22Rv1 (cell line): ENCODE data around the gene TUBB1.

Experiments
- ZFX ChIP-seq: fragments of 450-650 bp; IDR thresholded peaks from 2 replicates; pipeline ENCODE4 v1.6.1; 2017; ENCODE audit warnings: antibody characterized with exemption, borderline replicate concordance
- TF ChIP-seq, protein P1 (sequence below): fragments of 450-650 bp; IDR thresholded peaks from 2 replicates; pipeline ENCODE4 v1.5.1; 2017; ENCODE audit warnings: mild to moderate bottlenecking

- TF ChIP-seq, protein P1, sequence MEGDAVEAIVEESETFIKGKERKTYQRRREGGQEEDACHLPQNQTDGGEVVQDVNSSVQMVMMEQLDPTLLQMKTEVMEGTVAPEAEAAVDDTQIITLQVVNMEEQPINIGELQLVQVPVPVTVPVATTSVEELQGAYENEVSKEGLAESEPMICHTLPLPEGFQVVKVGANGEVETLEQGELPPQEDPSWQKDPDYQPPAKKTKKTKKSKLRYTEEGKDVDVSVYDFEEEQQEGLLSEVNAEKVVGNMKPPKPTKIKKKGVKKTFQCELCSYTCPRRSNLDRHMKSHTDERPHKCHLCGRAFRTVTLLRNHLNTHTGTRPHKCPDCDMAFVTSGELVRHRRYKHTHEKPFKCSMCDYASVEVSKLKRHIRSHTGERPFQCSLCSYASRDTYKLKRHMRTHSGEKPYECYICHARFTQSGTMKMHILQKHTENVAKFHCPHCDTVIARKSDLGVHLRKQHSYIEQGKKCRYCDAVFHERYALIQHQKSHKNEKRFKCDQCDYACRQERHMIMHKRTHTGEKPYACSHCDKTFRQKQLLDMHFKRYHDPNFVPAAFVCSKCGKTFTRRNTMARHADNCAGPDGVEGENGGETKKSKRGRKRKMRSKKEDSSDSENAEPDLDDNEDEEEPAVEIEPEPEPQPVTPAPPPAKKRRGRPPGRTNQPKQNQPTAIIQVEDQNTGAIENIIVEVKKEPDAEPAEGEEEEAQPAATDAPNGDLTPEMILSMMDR, result no peak
- no peak for TF ChIP-seq ZFX
Measured at GRCh38 chr20:58969439-58969838, 49.8 kb upstream of the TUBB1 start.
